ENCODE results near the gene RFX2.

The RFX2 gene

GRCh38 chr19:5977222-5977784 is 133.0 kb downstream of the RFX2 start:
- no peak for DNase-seq (ENCODE audit: insufficient read length, low spot score)
- FAIRE-seq = no peak
- no peak for TF ChIP-seq POLR2A (IDR thresholded peaks at IDR 0.05; ENCODE audit: low read depth, low read length)

- FAIRE-seq (no peak), DNase-seq (ENCODE audit: insufficient read length, low spot score) (no peak)
- TF ChIP-seq POLR2A (IDR thresholded peaks at IDR 0.05; ENCODE audit: low read depth, low read length) = no peak
Observed at GRCh38 chr19:5976768-5977167, 133.5 kb downstream of the RFX2 start.

GRCh38 chr19:5975388-5975728 is 134.9 kb downstream of the RFX2 start:
- TF ChIP-seq POLR2A (IDR thresholded peaks at IDR 0.05; ENCODE audit: low read depth, low read length) = no peak
- DNase-seq (ENCODE audit: insufficient read length, low spot score) = no peak
- FAIRE-seq = no peak

GRCh38 chr19:5974721-5975387 is 135.4 kb downstream of the RFX2 start:
- FAIRE-seq (no peak), DNase-seq (ENCODE audit: insufficient read length, low spot score) (no peak)
- TF ChIP-seq POLR2A (IDR thresholded peaks at IDR 0.05; ENCODE audit: low read depth, low read length) = no peak

GRCh38 chr19:5973867-5974635 is 136.2 kb downstream of the RFX2 start:
- FAIRE-seq (no peak), DNase-seq (ENCODE audit: insufficient read length, low spot score) (no peak)
- no peak for TF ChIP-seq POLR2A (IDR thresholded peaks at IDR 0.05; ENCODE audit: low read depth, low read length)

GRCh38 chr19:5973376-5973775 is 136.9 kb downstream of the RFX2 start:
- FAIRE-seq (no peak), DNase-seq (ENCODE audit: insufficient read length, low spot score) (no peak)
- no peak for TF ChIP-seq POLR2A (IDR thresholded peaks at IDR 0.05; ENCODE audit: low read depth, low read length)

GRCh38 chr19:5972355-5972731 is 138.0 kb downstream of the RFX2 start:
- no peak for DNase-seq (ENCODE audit: insufficient read length, low spot score)
- no peak for FAIRE-seq
- TF ChIP-seq POLR2A (IDR thresholded peaks at IDR 0.05; ENCODE audit: low read depth, low read length) = no peak

- no peak for FAIRE-seq
- no peak for DNase-seq (ENCODE audit: insufficient read length, low spot score)
- TF ChIP-seq POLR2A (IDR thresholded peaks at IDR 0.05; ENCODE audit: low read depth, low read length) = no peak
Observed at GRCh38 chr19:5971714-5972354, 138.5 kb downstream of the RFX2 start.

- DNase-seq (ENCODE audit: insufficient read length, low spot score) (no peak), FAIRE-seq (no peak)
- no peak for TF ChIP-seq POLR2A (IDR thresholded peaks at IDR 0.05; ENCODE audit: low read depth, low read length)
Observed at GRCh38 chr19:5969476-5969875, 140.8 kb downstream of the RFX2 start.

GRCh38 chr19:5968431-5969373 is 141.6 kb downstream of the RFX2 start:
- TF ChIP-seq POLR2A (IDR thresholded peaks at IDR 0.05; ENCODE audit: low read depth, low read length) = no peak
- DNase-seq (ENCODE audit: insufficient read length, low spot score) (no peak), FAIRE-seq (no peak)

- DNase-seq (ENCODE audit: insufficient read length, low spot score) (peak; percentile 72), FAIRE-seq (peak; percentile 60)
- no peak for TF ChIP-seq POLR2A (IDR thresholded peaks at IDR 0.05; ENCODE audit: low read depth, low read length)
Observed at GRCh38 chr19:5967994-5968430, 142.3 kb downstream of the RFX2 start.

- no peak for TF ChIP-seq POLR2A (IDR thresholded peaks at IDR 0.05; ENCODE audit: low read depth, low read length)
- FAIRE-seq = no peak
- DNase-seq (ENCODE audit: insufficient read length, low spot score) = no peak
Observed at GRCh38 chr19:5967571-5967970, 142.7 kb downstream of the RFX2 start.

- no peak for TF ChIP-seq POLR2A (IDR thresholded peaks at IDR 0.05; ENCODE audit: low read depth, low read length)
- DNase-seq (ENCODE audit: insufficient read length, low spot score) (no peak), FAIRE-seq (no peak)
Observed at GRCh38 chr19:5966941-5967340, 143.4 kb downstream of the RFX2 start.

All from H54 (cell line).